NB4 (cell line): ENCODE measurements around the gene RCBTB1.

ENCODE experiments used
- DNase-seq: peaks from one replicate; pipeline ENCODE4 v3.0.0; 2010; ENCODE audit warnings: low read depth
- H3K4me3 ChIP-seq: one replicate; pipeline ENCODE4 v1.5.1; 2011; ENCODE audit warnings: mild to moderate bottlenecking, low read depth, low read length, moderate library complexity
- MYC ChIP-seq: IDR thresholded peaks from 2 replicates; pipeline ENCODE4 v1.6.1; 2011; ENCODE audit warnings: low read depth, low read length
- POLR2A ChIP-seq: IDR thresholded peaks from 2 replicates; pipeline ENCODE4 v1.6.1; 2011; ENCODE audit warnings: mild to moderate bottlenecking; ENCODE audit not compliant: insufficient read length; ENCODE audit errors: extremely low read depth
- TF ChIP-seq, protein P1 (sequence below): IDR thresholded peaks from 2 replicates; pipeline ENCODE4 v1.6.1; 2011; ENCODE audit warnings: low read depth, low read length
- TF ChIP-seq, protein P2 (sequence below): IDR thresholded peaks from one replicate; pipeline ENCODE4 v1.5.1; 2012; ENCODE audit warnings: low read depth, low read length

The RCBTB1 gene

DNA sequence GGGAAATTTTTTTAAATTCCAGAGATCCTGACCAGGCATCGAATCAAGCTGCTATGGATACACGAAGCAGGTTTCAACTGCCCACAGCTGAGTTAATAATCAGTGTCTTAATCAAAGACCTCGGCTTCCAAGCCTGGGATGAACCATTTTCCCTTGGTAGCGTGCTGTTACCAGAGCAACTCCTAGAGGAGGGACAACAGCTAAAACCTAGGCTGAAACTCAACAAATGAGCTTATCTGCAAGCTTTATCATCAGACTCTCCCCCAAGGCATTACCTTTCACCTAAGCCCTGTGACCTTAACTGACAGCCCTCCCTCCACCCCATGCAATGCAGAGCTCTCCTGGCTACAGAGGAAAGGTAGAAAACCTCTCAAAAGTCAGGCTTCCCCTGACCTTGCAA lies 39.7 kb downstream of the RCBTB1 start:
- DNase-seq = no peak
- no peak overlapping the region for H3K4me3 ChIP-seq
- TF ChIP-seq, protein P1, sequence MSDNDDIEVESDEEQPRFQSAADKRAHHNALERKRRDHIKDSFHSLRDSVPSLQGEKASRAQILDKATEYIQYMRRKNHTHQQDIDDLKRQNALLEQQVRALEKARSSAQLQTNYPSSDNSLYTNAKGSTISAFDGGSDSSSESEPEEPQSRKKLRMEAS = no peak
- no peak for TF ChIP-seq POLR2A
- TF ChIP-seq MYC = no peak
- TF ChIP-seq, protein P2, sequence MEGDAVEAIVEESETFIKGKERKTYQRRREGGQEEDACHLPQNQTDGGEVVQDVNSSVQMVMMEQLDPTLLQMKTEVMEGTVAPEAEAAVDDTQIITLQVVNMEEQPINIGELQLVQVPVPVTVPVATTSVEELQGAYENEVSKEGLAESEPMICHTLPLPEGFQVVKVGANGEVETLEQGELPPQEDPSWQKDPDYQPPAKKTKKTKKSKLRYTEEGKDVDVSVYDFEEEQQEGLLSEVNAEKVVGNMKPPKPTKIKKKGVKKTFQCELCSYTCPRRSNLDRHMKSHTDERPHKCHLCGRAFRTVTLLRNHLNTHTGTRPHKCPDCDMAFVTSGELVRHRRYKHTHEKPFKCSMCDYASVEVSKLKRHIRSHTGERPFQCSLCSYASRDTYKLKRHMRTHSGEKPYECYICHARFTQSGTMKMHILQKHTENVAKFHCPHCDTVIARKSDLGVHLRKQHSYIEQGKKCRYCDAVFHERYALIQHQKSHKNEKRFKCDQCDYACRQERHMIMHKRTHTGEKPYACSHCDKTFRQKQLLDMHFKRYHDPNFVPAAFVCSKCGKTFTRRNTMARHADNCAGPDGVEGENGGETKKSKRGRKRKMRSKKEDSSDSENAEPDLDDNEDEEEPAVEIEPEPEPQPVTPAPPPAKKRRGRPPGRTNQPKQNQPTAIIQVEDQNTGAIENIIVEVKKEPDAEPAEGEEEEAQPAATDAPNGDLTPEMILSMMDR = no peak

DNA sequence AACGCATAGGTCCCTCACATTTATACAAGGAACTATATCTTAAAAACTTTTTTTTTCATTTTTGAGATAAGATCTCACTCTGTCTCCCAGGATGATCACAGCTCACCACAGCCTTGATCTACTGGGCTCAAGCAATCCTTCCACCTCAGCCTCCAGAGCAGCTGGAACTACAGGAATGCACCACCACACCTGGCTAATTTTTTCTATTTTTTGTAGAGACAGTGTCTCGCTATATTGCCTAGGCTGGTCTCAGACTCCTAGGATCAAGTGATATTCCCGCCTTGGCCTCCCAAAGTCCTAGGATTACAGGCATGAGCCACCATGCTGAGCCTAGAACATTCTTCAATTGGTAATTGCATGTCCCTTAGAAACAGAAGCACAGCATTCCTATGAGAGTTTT lies 41.7 kb downstream of the RCBTB1 start:
- TF ChIP-seq MYC (no peak), POLR2A (no peak)
- TF ChIP-seq, protein P2 = no peak
- TF ChIP-seq, protein P1 = no peak
- DNase-seq = no peak
- no peak overlapping the region for H3K4me3 ChIP-seq

DNA sequence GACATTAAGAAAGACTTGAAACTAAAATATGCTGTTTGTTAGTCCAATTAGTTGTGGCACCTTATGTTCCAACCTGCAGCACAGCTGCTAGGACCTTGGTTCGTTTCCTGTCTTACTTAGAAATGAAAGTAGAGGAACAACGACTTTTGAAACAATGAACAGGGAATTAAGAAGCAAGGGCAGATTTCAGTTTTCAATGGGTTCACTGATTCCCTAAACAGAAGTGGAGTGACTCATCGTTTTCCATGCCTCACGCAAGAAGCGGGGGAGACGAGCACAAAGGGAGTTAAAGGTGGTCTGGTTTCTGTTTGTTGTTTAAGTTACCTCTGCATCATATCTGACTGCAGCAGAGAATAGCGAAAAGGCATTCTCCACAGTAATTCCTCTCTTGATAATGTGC lies 44.8 kb downstream of the RCBTB1 start:
- no peak for TF ChIP-seq MYC
- TF ChIP-seq, protein P1 = no peak
- TF ChIP-seq, protein P2 = no peak
- no peak for TF ChIP-seq POLR2A
- no peak overlapping the region for H3K4me3 ChIP-seq
- peak; percentile 68 for DNase-seq

DNA sequence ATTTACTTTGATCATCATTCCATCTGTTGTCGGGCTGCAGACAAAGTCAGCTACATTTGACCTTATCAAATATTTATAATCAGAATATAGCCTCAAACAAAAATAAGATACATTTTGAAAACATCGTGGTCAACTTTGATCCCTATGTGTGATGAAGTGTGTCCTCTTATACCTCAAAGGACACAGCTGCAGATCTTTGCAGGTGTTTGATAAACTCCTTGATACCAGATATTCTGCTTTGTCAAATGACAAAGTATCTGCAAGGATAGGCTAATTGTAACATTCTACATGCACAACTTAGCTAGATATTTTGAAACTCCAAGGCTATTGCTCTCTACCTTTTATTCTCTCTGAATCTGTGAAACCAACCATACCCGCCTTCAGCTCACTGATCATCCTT lies 45.6 kb downstream of the RCBTB1 start:
- H3K4me3 ChIP-seq = no peak overlapping the region
- TF ChIP-seq, protein P2 = no peak
- TF ChIP-seq MYC (no peak), POLR2A (no peak)
- TF ChIP-seq, protein P1 = no peak
- no peak for DNase-seq

DNA sequence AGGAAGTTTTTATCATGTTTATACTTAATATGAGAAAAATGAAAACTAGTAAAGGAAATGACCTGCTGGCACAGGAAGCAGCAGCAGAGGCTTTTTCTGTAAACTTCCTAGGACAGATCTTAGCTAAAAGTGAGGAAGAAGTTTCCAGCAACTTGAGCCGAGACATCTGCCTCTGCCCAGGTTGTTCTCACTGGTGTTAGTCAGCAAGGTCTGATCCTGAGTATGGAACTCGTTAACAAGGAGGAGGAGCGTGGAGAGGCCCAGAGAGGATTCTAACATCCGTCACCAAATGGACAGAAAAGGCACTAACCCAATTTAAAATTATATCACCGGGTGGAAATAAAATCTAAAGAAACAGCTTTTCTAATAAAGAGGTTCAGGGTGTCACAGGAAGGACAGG lies 46.0 kb downstream of the RCBTB1 start:
- no peak overlapping the region for H3K4me3 ChIP-seq
- TF ChIP-seq, protein P1 = no peak
- TF ChIP-seq POLR2A = no peak
- no peak for TF ChIP-seq MYC
- TF ChIP-seq, protein P2 = no peak
- DNase-seq = no peak

DNA sequence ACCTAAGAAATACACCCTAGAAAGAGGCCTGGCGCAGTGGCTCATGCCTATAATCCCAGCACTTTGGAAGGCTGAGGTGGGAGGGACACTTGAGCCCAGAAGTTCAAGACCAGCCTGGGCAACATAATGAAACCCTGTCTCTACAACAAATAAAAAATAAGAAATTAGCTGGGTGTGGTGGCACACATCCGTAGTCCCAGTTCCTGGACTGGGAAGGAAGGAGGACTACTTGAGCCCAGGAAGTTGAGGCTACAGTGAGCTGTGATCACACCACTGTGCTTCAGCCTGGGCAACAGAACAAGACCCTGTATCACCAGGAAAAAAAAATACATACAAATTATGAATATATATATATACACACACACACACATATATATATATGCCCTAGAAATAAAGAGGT lies 47.0 kb downstream of the RCBTB1 start:
- TF ChIP-seq MYC = no peak
- TF ChIP-seq, protein P2 = no peak
- TF ChIP-seq POLR2A = no peak
- TF ChIP-seq, protein P1 = no peak
- H3K4me3 ChIP-seq = no peak overlapping the region
- DNase-seq = no peak
